Measurements from ENCODE around the gene TMEM222. TPM values are rescaled to one million over a fixed set of nuclear protein-coding genes. Genes with fewer than 3 reads are reported as not detected.

TMEM222 gene
- total RNA-seq, 1 donor from 2014 or later, result 43.4 TPM

- intact Hi-C loops (cut with micrococcal nuclease), result no loop called here
These were observed 15.9 kb upstream of the TMEM222 start for GRCh38 chr1:27306071-27306470.

GRCh38 chr1:27306892-27307761 is 14.8 kb upstream of the TMEM222 start:
- intact Hi-C loops (cut with micrococcal nuclease), result no loop called here

GRCh38 chr1:27307874-27308598 is 13.9 kb upstream of the TMEM222 start:
- intact Hi-C loops (cut with micrococcal nuclease), result no loop called here

- intact Hi-C loops (cut with micrococcal nuclease), result no loop called here
These were observed 7.8 kb upstream of the TMEM222 start for GRCh38 chr1:27314169-27314568.

- intact Hi-C loops (cut with micrococcal nuclease), result no loop called here
These were observed 7.2 kb upstream of the TMEM222 start for GRCh38 chr1:27314737-27315136.

GRCh38 chr1:27316860-27317259 is 5.1 kb upstream of the TMEM222 start:
- intact Hi-C loops (cut with micrococcal nuclease), result no loop called here

- intact Hi-C loops (cut with micrococcal nuclease), result no loop called here
These were observed 3.8 kb upstream of the TMEM222 start for GRCh38 chr1:27318136-27318535.

- intact Hi-C loops (cut with micrococcal nuclease), result no loop called here
These were observed 3.4 kb upstream of the TMEM222 start for GRCh38 chr1:27318596-27318995.

- intact Hi-C loops (cut with micrococcal nuclease), result loop anchor here (1.0 to 5.0 kb wide), 11 partner anchors 21 to 890 kb away; partner anchors contain the start of genes AHDC1, DHDDS, FAM76A and GPR3
These were observed 742 bp downstream of the TMEM222 start for GRCh38 chr1:27322569-27323240.

- intact Hi-C loops (cut with micrococcal nuclease), result no loop called here
These were observed 3.3 kb downstream of the TMEM222 start for GRCh38 chr1:27325286-27325685.

- intact Hi-C loops (cut with micrococcal nuclease), result no loop called here
These were observed 6.0 kb downstream of the TMEM222 start for GRCh38 chr1:27327964-27328363.

GRCh38 chr1:27330786-27331185 is 8.8 kb downstream of the TMEM222 start:
- intact Hi-C loops (cut with micrococcal nuclease), result no loop called here

GRCh38 chr1:27331426-27331825 is 9.5 kb downstream of the TMEM222 start:
- intact Hi-C loops (cut with micrococcal nuclease), result no loop called here

GRCh38 chr1:27331922-27332321 is 10.0 kb downstream of the TMEM222 start:
- intact Hi-C loops (cut with micrococcal nuclease), result loop anchor here (1.0 kb wide), 3 partner anchors 11 to 272 kb away; partner anchors contain the start of gene AHDC1

- intact Hi-C loops (cut with micrococcal nuclease), result loop anchor here (1.0 kb wide), 3 partner anchors 11 to 272 kb away; partner anchors contain the start of gene AHDC1
These were observed 10.7 kb downstream of the TMEM222 start for GRCh38 chr1:27332536-27333281.

GRCh38 chr1:27333717-27334279 is 11.8 kb downstream of the TMEM222 start:
- intact Hi-C loops (cut with micrococcal nuclease), result no loop called here

GRCh38 chr1:27335506-27336422 is 13.8 kb downstream of the TMEM222 start:
- intact Hi-C loops (cut with micrococcal nuclease), result no loop called here

- intact Hi-C loops (cut with micrococcal nuclease), result no loop called here
These were observed 14.8 kb downstream of the TMEM222 start for GRCh38 chr1:27336756-27337155.

GRCh38 chr1:27338751-27339150 is 16.8 kb downstream of the TMEM222 start:
- intact Hi-C loops (cut with micrococcal nuclease), result no loop called here

- intact Hi-C loops (cut with micrococcal nuclease), result no loop called here
These were observed 17.2 kb downstream of the TMEM222 start for GRCh38 chr1:27339213-27339612.

Data from T-helper 1 cell treated with Interleukin-12 subunit alpha and Interleukin-12 subunit beta and Interleukin-4 antibody, amounts not matched to agents 30 ng/mL and 1 ng/mL, for 36 hours (primary cell).